Measurements from ENCODE around the gene SCP2.

SCP2 gene

GRCh38 chr1:53081384-53082066 lies 154.4 kb downstream of the SCP2 start (continued):
- no peak for TF ChIP-seq ZNF501 (tag by site-specific recombination; IDR thresholded peaks at IDR 0.05)
- no peak for TF ChIP-seq PRDM2 (tag by site-specific recombination; IDR thresholded peaks at IDR 0.05; ENCODE audit: borderline replicate concordance)
- TF ChIP-seq ZBTB44 (tag by site-specific recombination; IDR thresholded peaks at IDR 0.05), result no peak
- no peak for TF ChIP-seq ZNF670 (tag by site-specific recombination; IDR thresholded peaks at IDR 0.05; ENCODE audit: low read depth)
- no peak for TF ChIP-seq ZNF785 (tag by site-specific recombination; IDR thresholded peaks at IDR 0.05)
- no peak for TF ChIP-seq ZNF311 (tag by site-specific recombination; IDR thresholded peaks at IDR 0.05; ENCODE audit: borderline replicate concordance)
- no peak for TF ChIP-seq MZF1 (tag by site-specific recombination; IDR thresholded peaks at IDR 0.05; ENCODE audit: borderline replicate concordance)
- no peak for TF ChIP-seq ZNF121 (tag by site-specific recombination; IDR thresholded peaks at IDR 0.05)
- TF ChIP-seq ZBTB11 (tag by site-specific recombination; conservative IDR thresholded peaks at IDR 0.05; ENCODE audit: low read depth), result no peak

GRCh38 chr1:53082826-53083455 lies 155.9 kb downstream of the SCP2 start:
- POLR2A ChIA-PET, result no interaction called here
- no peaks in the 10 kb centered on the region for H3K36me3 ChIP-seq (ENCODE audit: control insufficient read depth in 2 of 2, insufficient read depth in 1 of 2, low read length in 2 of 2)
- no peak overlapping the region for H3K27ac ChIP-seq (ENCODE audit: extremely low read depth, low read depth, low read length)
- no peaks in the 10 kb centered on the region for H3K4me1 ChIP-seq (ENCODE audit: control insufficient read depth, insufficient read depth, low read length)
- TF ChIP-seq KLF17 (tag by site-specific recombination; IDR thresholded peaks at IDR 0.05), result no peak
- no peak overlapping the region for H3K4me3 ChIP-seq (ENCODE audit: low read depth, low read length)
- H3K9me3 ChIP-seq (ENCODE audit: control insufficient read depth, insufficient read depth, low read depth, low read length), result no peaks in the 10 kb centered on the region
- CTCF ChIA-PET, result interaction anchor here (1.4 kb wide), 1 partner anchor 99 kb away, joined by 5 read pairs; no protein-coding TSS in a partner anchor
